ENCODE measurements around the gene TLX3.

GRCh38 chr5:171340491-171340890, 31.4 kb downstream of the TLX3 start:
- no peak for TF ChIP-seq CTCF (IDR thresholded peaks at IDR 0.05)
- no peak for TF ChIP-seq POLR2A (IDR thresholded peaks at IDR 0.05)
